ENCODE data around the gene ERN1. TPM values are rescaled to one million over a fixed set of nuclear protein-coding genes. Genes with fewer than 3 reads are reported as not detected.
A peak's percentile ranks its signal among the peaks of the same experiment; 100 is the strongest.

The ERN1 gene
- total and polyA plus RNA-seq, 2 donors (not counting 1 experiment from before 2014, with no cell fraction given): 3.3 to 11.7 TPM

DNA sequence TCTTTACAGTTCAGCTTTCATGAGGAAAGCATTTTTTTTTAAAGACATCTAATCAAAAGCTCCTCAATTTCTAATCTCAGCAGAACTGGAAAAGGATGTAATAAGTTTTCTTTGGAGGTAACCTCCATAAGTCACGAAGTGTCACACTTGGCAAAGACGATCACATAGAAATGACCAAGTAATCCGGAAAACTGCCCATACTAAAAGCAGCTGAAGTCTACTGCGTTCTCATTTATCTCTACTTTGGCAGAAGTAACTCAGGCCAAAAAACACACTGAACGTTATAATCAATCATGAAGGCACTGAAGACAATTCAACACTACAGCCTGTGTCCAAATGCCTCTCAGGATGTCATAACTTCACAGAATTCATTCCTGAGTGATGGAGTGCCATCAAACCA, 39.8 kb downstream of the ERN1 start:
- no peak overlapping the region for H3K9ac ChIP-seq (ENCODE audit: insufficient read depth, low read length)
- H3K9me3 ChIP-seq (ENCODE audit: control insufficient read depth, insufficient read depth, low read depth, low read length): no peaks in the 10 kb centered on the region
- no peak overlapping the region for H3K27ac ChIP-seq (ENCODE audit: insufficient read depth, low read length)
- H3K4me3 ChIP-seq (replicated peaks in 1 of 4; ENCODE audit: control extremely low read depth in 1 of 4, insufficient read depth in 1 of 4, low read depth in 3 of 4, low read length in 4 of 4): no peak overlapping the region
- no peak overlapping the region for H3K4me2 ChIP-seq (ENCODE audit: extremely low read depth, insufficient read depth, low read length)
- H3K4me1 ChIP-seq (ENCODE audit: control insufficient read depth, extremely low read depth, insufficient read depth, low read length): no peaks in the 10 kb centered on the region
- TF ChIP-seq CTCF (conservative IDR thresholded peaks at IDR 0.05 in 1 of 2, IDR thresholded peaks at IDR 0.05 in 1 of 2; ENCODE audit: low read depth in 1 of 2, low read length in 2 of 2) (no peak), EZH2 (IDR thresholded peaks at IDR 0.05; ENCODE audit: low read length, missing control alignments) (no peak)
- H4K20me1 ChIP-seq (ENCODE audit: control insufficient read depth, extremely low read depth, insufficient read depth, low read length): no peaks in the 10 kb centered on the region
- no peak overlapping the region for H2AFZ ChIP-seq (ENCODE audit: low read length)
- no peaks in the 10 kb centered on the region for H3K79me2 ChIP-seq (ENCODE audit: control insufficient read depth, insufficient read depth, low read length)
- DNase-seq (ENCODE audit: low read depth in 2 of 2): peak in 1 of 2 donors; percentile 21
- H3K27me3 ChIP-seq (ENCODE audit: control insufficient read depth, insufficient read depth, low read length): no peaks in the 10 kb centered on the region
- no peaks in the 10 kb centered on the region for H3K36me3 ChIP-seq (ENCODE audit: control insufficient read depth, insufficient read depth, low read length)

- no peak overlapping the region for H3K4me3 ChIP-seq (replicated peaks in 1 of 4; ENCODE audit: control extremely low read depth in 1 of 4, insufficient read depth in 1 of 4, low read depth in 3 of 4, low read length in 4 of 4)
- no peak overlapping the region for H3K4me2 ChIP-seq (ENCODE audit: extremely low read depth, insufficient read depth, low read length)
- no peak overlapping the region for H2AFZ ChIP-seq (ENCODE audit: low read length)
- no peak overlapping the region for H3K27ac ChIP-seq (ENCODE audit: insufficient read depth, low read length)
- no peaks in the 10 kb centered on the region for H3K79me2 ChIP-seq (ENCODE audit: control insufficient read depth, insufficient read depth, low read length)
- H3K9ac ChIP-seq (ENCODE audit: insufficient read depth, low read length): no peak overlapping the region
- no peak for DNase-seq (ENCODE audit: low read depth in 2 of 2)
- TF ChIP-seq EZH2 (IDR thresholded peaks at IDR 0.05; ENCODE audit: low read length, missing control alignments): no peak
- no peak for TF ChIP-seq CTCF (conservative IDR thresholded peaks at IDR 0.05 in 1 of 2, IDR thresholded peaks at IDR 0.05 in 1 of 2; ENCODE audit: low read depth in 1 of 2, low read length in 2 of 2)
- no peaks in the 10 kb centered on the region for H3K9me3 ChIP-seq (ENCODE audit: control insufficient read depth, insufficient read depth, low read depth, low read length)
- no peaks in the 10 kb centered on the region for H3K27me3 ChIP-seq (ENCODE audit: control insufficient read depth, insufficient read depth, low read length)
- H4K20me1 ChIP-seq (ENCODE audit: control insufficient read depth, extremely low read depth, insufficient read depth, low read length): no peaks in the 10 kb centered on the region
- H3K4me1 ChIP-seq (ENCODE audit: control insufficient read depth, extremely low read depth, insufficient read depth, low read length): no peaks in the 10 kb centered on the region
- no peaks in the 10 kb centered on the region for H3K36me3 ChIP-seq (ENCODE audit: control insufficient read depth, insufficient read depth, low read length)
Observed at GRCh38 chr17:64087252-64088005, 42.5 kb downstream of the ERN1 start.

GRCh38 chr17:64085650-64086005, 44.3 kb downstream of the ERN1 start:
- no peaks in the 10 kb centered on the region for H3K27me3 ChIP-seq (ENCODE audit: control insufficient read depth, insufficient read depth, low read length)
- H2AFZ ChIP-seq (ENCODE audit: low read length): no peak overlapping the region
- H3K9me3 ChIP-seq (ENCODE audit: control insufficient read depth, insufficient read depth, low read depth, low read length): no peaks in the 10 kb centered on the region
- H3K4me1 ChIP-seq (ENCODE audit: control insufficient read depth, extremely low read depth, insufficient read depth, low read length): no peaks in the 10 kb centered on the region
- H3K79me2 ChIP-seq (ENCODE audit: control insufficient read depth, insufficient read depth, low read length): no peaks in the 10 kb centered on the region
- H3K36me3 ChIP-seq (ENCODE audit: control insufficient read depth, insufficient read depth, low read length): no peaks in the 10 kb centered on the region
- H3K4me2 ChIP-seq (ENCODE audit: extremely low read depth, insufficient read depth, low read length): no peak overlapping the region
- no peak for TF ChIP-seq CTCF (conservative IDR thresholded peaks at IDR 0.05 in 1 of 2, IDR thresholded peaks at IDR 0.05 in 1 of 2; ENCODE audit: low read depth in 1 of 2, low read length in 2 of 2)
- TF ChIP-seq EZH2 (IDR thresholded peaks at IDR 0.05; ENCODE audit: low read length, missing control alignments): no peak
- DNase-seq (ENCODE audit: low read depth in 2 of 2): no peak
- no peak overlapping the region for H3K9ac ChIP-seq (ENCODE audit: insufficient read depth, low read length)
- no peak overlapping the region for H3K4me3 ChIP-seq (replicated peaks in 1 of 4; ENCODE audit: control extremely low read depth in 1 of 4, insufficient read depth in 1 of 4, low read depth in 3 of 4, low read length in 4 of 4)
- H4K20me1 ChIP-seq (ENCODE audit: control insufficient read depth, extremely low read depth, insufficient read depth, low read length): no peaks in the 10 kb centered on the region
- H3K27ac ChIP-seq (ENCODE audit: insufficient read depth, low read length): no peak overlapping the region
